ENCODE data around the gene CRIP3. TPM values are rescaled to one million over a fixed set of nuclear protein-coding genes. Genes with fewer than 3 reads are reported as not detected.

The CRIP3 gene
- total RNA-seq, 1 experiment from 2014 or later = not detected

DNA sequence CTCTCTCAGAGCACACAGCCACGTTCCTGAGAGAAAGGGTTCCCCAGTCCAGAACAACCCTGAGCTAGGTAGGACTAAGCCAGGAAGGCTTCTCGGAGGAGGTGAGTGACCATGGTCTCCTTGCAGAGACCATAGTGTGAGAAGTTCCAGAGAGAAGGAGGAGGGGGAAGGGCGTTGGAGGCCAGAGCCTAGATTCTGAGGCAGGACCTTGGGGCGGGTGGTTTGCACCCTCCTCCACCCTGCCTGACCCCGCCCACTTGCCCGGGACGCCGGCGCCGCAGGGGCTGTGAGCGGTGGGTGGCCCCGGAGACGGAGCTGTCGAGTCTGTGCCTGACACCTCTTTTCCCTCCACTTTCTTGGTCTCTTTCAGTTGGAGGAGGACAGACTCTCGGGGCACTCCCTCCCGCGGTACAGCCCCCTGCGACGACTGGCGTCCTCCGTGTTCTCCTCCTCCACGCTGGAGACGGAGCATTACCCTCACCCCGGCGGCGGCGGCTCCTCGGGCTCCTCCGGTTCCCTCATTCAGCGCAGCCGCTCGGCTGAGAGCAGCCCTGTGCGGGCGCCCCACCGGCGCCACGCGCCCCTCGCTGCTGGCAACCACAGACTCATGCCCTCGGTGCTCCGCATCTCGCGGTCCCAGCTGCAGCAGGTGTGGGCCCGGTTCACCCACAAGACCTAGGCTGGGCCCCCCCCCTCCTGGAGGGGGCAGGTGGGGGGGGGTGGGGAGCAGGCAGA, 39.2 kb downstream of the CRIP3 start:
- ChIA-PET POLR2A (interaction anchor here (0.6 kb wide), 1 partner anchor 235 kb away, joined by 7 read pairs; no protein-coding TSS in a partner anchor), CTCF (no interaction called here)
- Histone ChIP-seq H3K9me3 (no peaks in the 10 kb centered on the region), H3K4me3 (ENCODE audit: low read depth, low read length) (no peak overlapping the region), H3K36me3 (ENCODE audit: control insufficient read depth, insufficient read depth, low read length) (no peaks in the 10 kb centered on the region), H3K4me1 (peaks cover 35% of the 10 kb centered on the region), H3K27me3 (replicated peaks; ENCODE audit: control insufficient read depth, insufficient read depth, low read length) (no peaks in the 10 kb centered on the region)
- DNase-seq = no peak
- Mint-ChIP-seq H3K27ac (ENCODE audit: unreplicated experiment) (no peak overlapping the region), H3K4me3 (ENCODE audit: unreplicated experiment) (no peak overlapping the region), H3K9me3 (ENCODE audit: unreplicated experiment) (no peaks in the 10 kb centered on the region), H3K27me3 (ENCODE audit: insufficient read depth, unreplicated experiment) (no peaks in the 10 kb centered on the region), H3K4me1 (ENCODE audit: low read depth, unreplicated experiment) (peaks cover 18% of the 10 kb centered on the region), H3K36me3 (ENCODE audit: insufficient read depth, unreplicated experiment) (no peaks in the 10 kb centered on the region)
- BruUV-seq (replicated peaks) = no TSS peak
- intact Hi-C loops (cut with micrococcal nuclease; ENCODE audit: unreplicated experiment) = no loop called here
- TF ChIP-seq, protein P1, sequence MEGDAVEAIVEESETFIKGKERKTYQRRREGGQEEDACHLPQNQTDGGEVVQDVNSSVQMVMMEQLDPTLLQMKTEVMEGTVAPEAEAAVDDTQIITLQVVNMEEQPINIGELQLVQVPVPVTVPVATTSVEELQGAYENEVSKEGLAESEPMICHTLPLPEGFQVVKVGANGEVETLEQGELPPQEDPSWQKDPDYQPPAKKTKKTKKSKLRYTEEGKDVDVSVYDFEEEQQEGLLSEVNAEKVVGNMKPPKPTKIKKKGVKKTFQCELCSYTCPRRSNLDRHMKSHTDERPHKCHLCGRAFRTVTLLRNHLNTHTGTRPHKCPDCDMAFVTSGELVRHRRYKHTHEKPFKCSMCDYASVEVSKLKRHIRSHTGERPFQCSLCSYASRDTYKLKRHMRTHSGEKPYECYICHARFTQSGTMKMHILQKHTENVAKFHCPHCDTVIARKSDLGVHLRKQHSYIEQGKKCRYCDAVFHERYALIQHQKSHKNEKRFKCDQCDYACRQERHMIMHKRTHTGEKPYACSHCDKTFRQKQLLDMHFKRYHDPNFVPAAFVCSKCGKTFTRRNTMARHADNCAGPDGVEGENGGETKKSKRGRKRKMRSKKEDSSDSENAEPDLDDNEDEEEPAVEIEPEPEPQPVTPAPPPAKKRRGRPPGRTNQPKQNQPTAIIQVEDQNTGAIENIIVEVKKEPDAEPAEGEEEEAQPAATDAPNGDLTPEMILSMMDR (IDR thresholded peaks at IDR 0.05; ENCODE audit: insufficient read depth in 1 of 2, low read depth in 1 of 2, low read length in 1 of 2, severe bottlenecking in 1 of 2, unreplicated experiment in 1 of 2) = no peak

DNA sequence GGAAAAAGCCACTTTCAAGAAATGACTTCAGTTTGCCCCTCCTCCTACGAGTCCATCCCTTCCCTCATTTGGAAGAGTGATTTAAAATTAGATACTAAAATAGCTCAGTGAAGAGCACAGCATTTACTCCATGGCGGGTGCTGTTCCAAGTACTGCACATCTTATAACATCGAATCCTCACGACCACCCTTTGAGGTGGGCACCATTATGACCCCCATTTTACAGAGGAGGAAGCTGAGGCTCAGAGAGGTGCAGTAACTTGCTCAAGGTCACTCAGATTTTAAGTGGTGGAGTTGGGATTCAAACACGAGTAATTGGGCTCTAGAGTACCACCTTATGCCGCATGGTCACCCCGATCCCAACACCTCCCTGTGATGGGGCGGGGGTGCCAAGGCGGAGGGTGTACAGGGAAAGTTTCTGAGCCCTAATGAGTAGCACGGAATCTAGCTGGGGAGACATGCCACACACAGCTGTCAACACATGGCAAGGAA, 39.8 kb downstream of the CRIP3 start:
- Histone ChIP-seq H3K4me1 (peaks cover 31% of the 10 kb centered on the region), H3K36me3 (ENCODE audit: control insufficient read depth, insufficient read depth, low read length) (no peaks in the 10 kb centered on the region), H3K27me3 (replicated peaks; ENCODE audit: control insufficient read depth, insufficient read depth, low read length) (no peaks in the 10 kb centered on the region), H3K9me3 (no peaks in the 10 kb centered on the region), H3K4me3 (ENCODE audit: low read depth, low read length) (no peak overlapping the region)
- no peaks in the 10 kb centered on the region for H3K36me3 Mint-ChIP-seq (ENCODE audit: insufficient read depth, unreplicated experiment)
- H3K4me1 Mint-ChIP-seq (ENCODE audit: low read depth, unreplicated experiment) = peaks cover 18% of the 10 kb centered on the region
- H3K9me3 Mint-ChIP-seq (ENCODE audit: unreplicated experiment) = no peaks in the 10 kb centered on the region
- TF ChIP-seq, protein P1 (IDR thresholded peaks at IDR 0.05; ENCODE audit: insufficient read depth in 1 of 2, low read depth in 1 of 2, low read length in 1 of 2, severe bottlenecking in 1 of 2, unreplicated experiment in 1 of 2) = no peak
- H3K27ac Mint-ChIP-seq (ENCODE audit: unreplicated experiment) = no peak overlapping the region
- DNase-seq = no peak
- H3K27me3 Mint-ChIP-seq (ENCODE audit: insufficient read depth, unreplicated experiment) = no peaks in the 10 kb centered on the region
- BruUV-seq (replicated peaks) = no TSS peak
- intact Hi-C loops (cut with micrococcal nuclease; ENCODE audit: unreplicated experiment) = no loop called here
- POLR2A ChIA-PET = no interaction called here
- no peak overlapping the region for H3K4me3 Mint-ChIP-seq (ENCODE audit: unreplicated experiment)
- CTCF ChIA-PET = interaction anchor here (1.0 kb wide), 2 partner anchors 67 to 87 kb away, joined by 3 read pairs; no protein-coding TSS in a partner anchor

DNA sequence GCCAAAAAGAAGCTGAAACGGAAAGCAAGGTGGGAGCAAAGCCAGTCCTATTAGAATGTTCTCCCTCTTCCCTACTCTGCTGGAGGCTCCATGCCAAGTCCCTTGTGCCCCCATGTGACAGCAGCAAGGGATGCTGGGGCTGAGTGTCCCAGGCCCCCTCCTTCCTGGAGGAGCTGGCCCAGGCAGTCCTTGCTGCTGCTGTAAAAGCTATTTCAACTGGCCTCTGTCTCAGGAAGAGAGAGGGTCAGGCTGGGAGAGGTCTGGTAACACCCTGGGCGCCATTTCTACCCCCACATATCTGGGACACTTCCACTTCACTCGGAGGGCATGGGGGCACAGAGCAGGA, 40.3 kb downstream of the CRIP3 start:
- peaks cover 31% of the 10 kb centered on the region for H3K4me1 ChIP-seq
- TF ChIP-seq, protein P1 (IDR thresholded peaks at IDR 0.05; ENCODE audit: insufficient read depth in 1 of 2, low read depth in 1 of 2, low read length in 1 of 2, severe bottlenecking in 1 of 2, unreplicated experiment in 1 of 2) = no peak
- Mint-ChIP-seq H3K27me3 (ENCODE audit: insufficient read depth, unreplicated experiment) (no peaks in the 10 kb centered on the region), H3K9me3 (ENCODE audit: unreplicated experiment) (no peaks in the 10 kb centered on the region), H3K4me1 (ENCODE audit: low read depth, unreplicated experiment) (peaks cover 18% of the 10 kb centered on the region), H3K27ac (ENCODE audit: unreplicated experiment) (no peak overlapping the region), H3K36me3 (ENCODE audit: insufficient read depth, unreplicated experiment) (no peaks in the 10 kb centered on the region), H3K4me3 (ENCODE audit: unreplicated experiment) (no peak overlapping the region)
- intact Hi-C loops (cut with micrococcal nuclease; ENCODE audit: unreplicated experiment) = no loop called here
- no peaks in the 10 kb centered on the region for H3K9me3 ChIP-seq
- H3K36me3 ChIP-seq (ENCODE audit: control insufficient read depth, insufficient read depth, low read length) = no peaks in the 10 kb centered on the region
- POLR2A ChIA-PET = interaction anchor here (0.8 kb wide), 1 partner anchor 86 kb away, joined by 3 read pairs; the partner anchor contains the start of gene CUL9
- CTCF ChIA-PET = interaction anchor here (0.5 to 1.1 kb wide), 6 partner anchors 12 to 96 kb away, joined by 3 to 5 read pairs (median 3); no protein-coding TSS in a partner anchor
- no peak for DNase-seq
- BruUV-seq (replicated peaks) = no TSS peak
- H3K27me3 ChIP-seq (replicated peaks; ENCODE audit: control insufficient read depth, insufficient read depth, low read length) = no peaks in the 10 kb centered on the region
- no peak overlapping the region for H3K4me3 ChIP-seq (ENCODE audit: low read depth, low read length)

Measured in Caco-2 (cell line).